ENCODE results near the gene PADI3.

PADI3 gene

GRCh38 chr1:17248781-17249180, at the start of gene PADI3:
Gene PADI3 (plus strand): TSS chr1:17249098. CDS start chr1:17249138, 40 bp downstream.
- in situ Hi-C loops (cut with HindIII; ENCODE audit: low pct_unique_long_range_greater_than_20kb, low sequenced_read_pairs), result no loop called here
- peak; percentile 51 to 92 for DNase-seq (ENCODE audit: low read depth in 1 of 2, low spot score in 1 of 2)
- TF ChIP-seq JUND (IDR thresholded peaks at IDR 0.05; ENCODE audit: low read depth), result no peak

- no peak for DNase-seq (ENCODE audit: low read depth in 1 of 2, low spot score in 1 of 2)
- in situ Hi-C loops (cut with HindIII; ENCODE audit: low pct_unique_long_range_greater_than_20kb, low sequenced_read_pairs), result no loop called here
- no peak for TF ChIP-seq JUND (IDR thresholded peaks at IDR 0.05; ENCODE audit: low read depth)
These were observed 49.4 kb upstream of the PADI3 start for GRCh38 chr1:17199267-17200044.

- DNase-seq (ENCODE audit: low read depth in 1 of 2, low spot score in 1 of 2), result no peak
- TF ChIP-seq JUND (IDR thresholded peaks at IDR 0.05; ENCODE audit: low read depth), result no peak
- in situ Hi-C loops (cut with HindIII; ENCODE audit: low pct_unique_long_range_greater_than_20kb, low sequenced_read_pairs), result no loop called here
These were observed 48.7 kb upstream of the PADI3 start for GRCh38 chr1:17200246-17200645.

GRCh38 chr1:17200756-17201155, 48.1 kb upstream of the PADI3 start:
- no peak for TF ChIP-seq JUND (IDR thresholded peaks at IDR 0.05; ENCODE audit: low read depth)
- no peak for DNase-seq (ENCODE audit: low read depth in 1 of 2, low spot score in 1 of 2)
- in situ Hi-C loops (cut with HindIII; ENCODE audit: low pct_unique_long_range_greater_than_20kb, low sequenced_read_pairs), result no loop called here

GRCh38 chr1:17201201-17202021, 47.5 kb upstream of the PADI3 start:
- in situ Hi-C loops (cut with HindIII; ENCODE audit: low pct_unique_long_range_greater_than_20kb, low sequenced_read_pairs), result no loop called here
- DNase-seq (ENCODE audit: low read depth in 1 of 2, low spot score in 1 of 2), result no peak
- TF ChIP-seq JUND (IDR thresholded peaks at IDR 0.05; ENCODE audit: low read depth), result no peak

- in situ Hi-C loops (cut with HindIII; ENCODE audit: low pct_unique_long_range_greater_than_20kb, low sequenced_read_pairs), result no loop called here
- DNase-seq (ENCODE audit: low read depth in 1 of 2, low spot score in 1 of 2), result no peak
- TF ChIP-seq JUND (IDR thresholded peaks at IDR 0.05; ENCODE audit: low read depth), result no peak
These were observed 44.1 kb upstream of the PADI3 start, which contains the start of gene PADI1 for GRCh38 chr1:17204546-17205440. Gene PADI1 (plus strand): TSS chr1:17205128. CDS start chr1:17205218, 90 bp downstream.

- no peak for DNase-seq (ENCODE audit: low read depth in 1 of 2, low spot score in 1 of 2)
- TF ChIP-seq JUND (IDR thresholded peaks at IDR 0.05; ENCODE audit: low read depth), result no peak
- in situ Hi-C loops (cut with HindIII; ENCODE audit: low pct_unique_long_range_greater_than_20kb, low sequenced_read_pairs), result no loop called here
These were observed 43.2 kb upstream of the PADI3 start for GRCh38 chr1:17205652-17206051.

GRCh38 chr1:17206196-17206595, 42.7 kb upstream of the PADI3 start:
- TF ChIP-seq JUND (IDR thresholded peaks at IDR 0.05; ENCODE audit: low read depth), result no peak
- in situ Hi-C loops (cut with HindIII; ENCODE audit: low pct_unique_long_range_greater_than_20kb, low sequenced_read_pairs), result no loop called here
- no peak for DNase-seq (ENCODE audit: low read depth in 1 of 2, low spot score in 1 of 2)

- in situ Hi-C loops (cut with HindIII; ENCODE audit: low pct_unique_long_range_greater_than_20kb, low sequenced_read_pairs), result no loop called here
- no peak for TF ChIP-seq JUND (IDR thresholded peaks at IDR 0.05; ENCODE audit: low read depth)
- no peak for DNase-seq (ENCODE audit: low read depth in 1 of 2, low spot score in 1 of 2)
These were observed 41.9 kb upstream of the PADI3 start for GRCh38 chr1:17207046-17207445.

- TF ChIP-seq JUND (IDR thresholded peaks at IDR 0.05; ENCODE audit: low read depth), result no peak
- in situ Hi-C loops (cut with HindIII; ENCODE audit: low pct_unique_long_range_greater_than_20kb, low sequenced_read_pairs), result no loop called here
- DNase-seq (ENCODE audit: low read depth in 1 of 2, low spot score in 1 of 2), result no peak
These were observed 41.4 kb upstream of the PADI3 start for GRCh38 chr1:17207540-17207939.

GRCh38 chr1:17207966-17208418, 40.9 kb upstream of the PADI3 start:
- in situ Hi-C loops (cut with HindIII; ENCODE audit: low pct_unique_long_range_greater_than_20kb, low sequenced_read_pairs), result no loop called here
- no peak for TF ChIP-seq JUND (IDR thresholded peaks at IDR 0.05; ENCODE audit: low read depth)
- DNase-seq (ENCODE audit: low read depth in 1 of 2, low spot score in 1 of 2), result no peak

- in situ Hi-C loops (cut with HindIII; ENCODE audit: low pct_unique_long_range_greater_than_20kb, low sequenced_read_pairs), result no loop called here
- TF ChIP-seq JUND (IDR thresholded peaks at IDR 0.05; ENCODE audit: low read depth), result no peak
- DNase-seq (ENCODE audit: low read depth in 1 of 2, low spot score in 1 of 2), result no peak
These were observed 40.4 kb upstream of the PADI3 start for GRCh38 chr1:17208546-17208945.
